ENCODE results near the gene HIC2.
"Not testable (repeated sequence)": the region's sequence is repeated elsewhere in the genome, so short reads cannot be mapped to it uniquely, and the experiment has no call there.

Gene HIC2, protein sequence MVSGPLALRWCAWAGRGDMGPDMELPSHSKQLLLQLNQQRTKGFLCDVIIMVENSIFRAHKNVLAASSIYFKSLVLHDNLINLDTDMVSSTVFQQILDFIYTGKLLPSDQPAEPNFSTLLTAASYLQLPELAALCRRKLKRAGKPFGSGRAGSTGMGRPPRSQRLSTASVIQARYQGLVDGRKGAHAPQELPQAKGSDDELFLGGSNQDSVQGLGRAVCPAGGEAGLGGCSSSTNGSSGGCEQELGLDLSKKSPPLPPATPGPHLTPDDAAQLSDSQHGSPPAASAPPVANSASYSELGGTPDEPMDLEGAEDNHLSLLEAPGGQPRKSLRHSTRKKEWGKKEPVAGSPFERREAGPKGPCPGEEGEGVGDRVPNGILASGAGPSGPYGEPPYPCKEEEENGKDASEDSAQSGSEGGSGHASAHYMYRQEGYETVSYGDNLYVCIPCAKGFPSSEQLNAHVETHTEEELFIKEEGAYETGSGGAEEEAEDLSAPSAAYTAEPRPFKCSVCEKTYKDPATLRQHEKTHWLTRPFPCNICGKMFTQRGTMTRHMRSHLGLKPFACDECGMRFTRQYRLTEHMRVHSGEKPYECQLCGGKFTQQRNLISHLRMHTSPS

DNA sequence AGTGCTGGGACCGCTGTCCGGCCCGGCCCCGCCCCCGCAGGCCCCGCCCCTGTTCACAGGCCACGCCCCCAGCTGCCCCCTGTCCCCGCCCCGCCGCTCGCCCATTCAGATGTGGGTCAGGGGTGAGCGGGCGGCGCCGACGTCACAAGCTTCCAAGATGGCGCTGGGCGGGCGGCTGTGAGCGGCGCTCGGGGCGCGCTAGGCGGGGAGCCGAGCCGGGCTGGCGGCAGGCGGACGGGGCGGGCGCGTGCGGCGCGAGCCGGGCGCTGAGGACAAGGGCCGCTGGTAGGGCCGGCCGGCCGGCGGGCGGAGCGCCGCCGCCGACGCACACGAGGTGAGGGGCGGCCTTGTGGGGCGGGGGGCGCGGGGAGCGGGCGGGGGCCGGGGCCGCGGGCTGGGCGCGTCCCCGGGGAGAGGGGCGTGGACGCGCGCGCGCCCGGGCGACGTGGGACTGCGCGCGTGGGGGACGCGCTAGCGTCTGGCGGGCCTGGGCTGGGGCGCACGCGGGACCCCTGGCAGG, at the start of gene HIC2:
Gene HIC2 (plus strand): TSS at position 145 of the 520 bp plus-strand sequence. CDS start 25,461 bp downstream, outside the sequence.
- DNase-seq, result not testable (repeated sequence)

- DNase-seq, result not testable (repeated sequence)
These were observed 48.4 kb upstream of the HIC2 start for GRCh38 chr22:21368603-21369310.

DNA sequence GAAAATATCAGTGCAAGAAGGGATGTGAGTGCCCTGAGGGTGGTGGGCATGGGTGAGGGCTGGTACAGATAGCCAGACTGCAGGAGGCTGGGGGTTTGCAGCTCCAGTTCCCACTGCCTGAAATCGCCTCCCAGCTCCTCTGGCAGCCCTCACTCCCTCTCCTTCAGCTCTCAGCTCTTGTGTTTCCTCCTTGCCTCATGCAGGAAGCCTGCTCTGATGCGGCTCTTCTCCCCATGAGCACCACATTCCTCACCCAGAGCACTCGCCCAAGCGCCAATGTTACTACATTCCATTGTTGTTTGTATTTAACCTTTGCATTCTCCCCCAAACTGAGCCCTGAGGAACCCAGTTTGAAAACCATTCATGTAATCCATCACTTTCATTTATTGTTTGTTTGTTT, 41.3 kb upstream of the HIC2 start:
- DNase-seq, result not testable (repeated sequence)

DNA sequence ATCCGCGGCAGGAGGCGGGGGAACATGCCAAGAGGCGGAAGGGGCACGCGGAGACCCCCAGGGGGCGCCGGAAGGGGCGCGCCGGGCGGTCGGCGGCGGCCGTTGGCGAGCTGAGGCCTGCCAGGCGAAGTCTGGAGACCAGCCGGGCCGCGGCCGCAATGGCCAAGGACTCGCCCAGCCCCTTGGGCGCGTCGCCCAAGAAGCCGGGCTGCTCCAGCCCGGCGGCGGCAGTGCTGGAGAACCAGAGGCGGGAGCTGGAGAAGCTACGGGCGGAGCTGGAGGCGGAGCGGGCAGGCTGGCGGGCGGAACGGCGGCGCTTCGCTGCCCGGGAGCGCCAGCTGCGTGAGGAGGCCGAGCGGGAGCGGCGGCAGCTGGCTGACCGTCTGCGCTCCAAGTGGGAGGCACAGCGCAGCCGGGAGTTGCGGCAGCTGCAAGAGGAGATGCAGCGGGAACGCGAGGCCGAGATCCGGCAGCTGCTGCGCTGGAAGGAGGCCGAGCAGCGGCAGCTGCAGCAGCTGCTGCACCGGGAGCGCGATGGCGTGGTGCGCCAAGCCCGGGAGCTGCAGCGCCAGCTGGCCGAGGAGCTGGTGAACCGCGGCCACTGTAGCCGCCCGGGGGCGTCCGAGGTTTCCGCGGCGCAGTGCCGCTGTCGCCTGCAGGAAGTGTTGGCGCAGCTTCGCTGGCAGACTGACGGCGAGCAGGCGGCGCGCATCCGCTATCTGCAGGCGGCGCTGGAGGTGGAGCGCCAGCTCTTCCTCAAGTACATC, 33.3 kb upstream of the HIC2 start, which contains the start of gene RIMBP3B:
Gene RIMBP3B (plus strand): TSS at position 51 of the 767 bp plus-strand sequence. CDS start 108 bp downstream, at position 159.
- not testable (repeated sequence) for DNase-seq

DNA sequence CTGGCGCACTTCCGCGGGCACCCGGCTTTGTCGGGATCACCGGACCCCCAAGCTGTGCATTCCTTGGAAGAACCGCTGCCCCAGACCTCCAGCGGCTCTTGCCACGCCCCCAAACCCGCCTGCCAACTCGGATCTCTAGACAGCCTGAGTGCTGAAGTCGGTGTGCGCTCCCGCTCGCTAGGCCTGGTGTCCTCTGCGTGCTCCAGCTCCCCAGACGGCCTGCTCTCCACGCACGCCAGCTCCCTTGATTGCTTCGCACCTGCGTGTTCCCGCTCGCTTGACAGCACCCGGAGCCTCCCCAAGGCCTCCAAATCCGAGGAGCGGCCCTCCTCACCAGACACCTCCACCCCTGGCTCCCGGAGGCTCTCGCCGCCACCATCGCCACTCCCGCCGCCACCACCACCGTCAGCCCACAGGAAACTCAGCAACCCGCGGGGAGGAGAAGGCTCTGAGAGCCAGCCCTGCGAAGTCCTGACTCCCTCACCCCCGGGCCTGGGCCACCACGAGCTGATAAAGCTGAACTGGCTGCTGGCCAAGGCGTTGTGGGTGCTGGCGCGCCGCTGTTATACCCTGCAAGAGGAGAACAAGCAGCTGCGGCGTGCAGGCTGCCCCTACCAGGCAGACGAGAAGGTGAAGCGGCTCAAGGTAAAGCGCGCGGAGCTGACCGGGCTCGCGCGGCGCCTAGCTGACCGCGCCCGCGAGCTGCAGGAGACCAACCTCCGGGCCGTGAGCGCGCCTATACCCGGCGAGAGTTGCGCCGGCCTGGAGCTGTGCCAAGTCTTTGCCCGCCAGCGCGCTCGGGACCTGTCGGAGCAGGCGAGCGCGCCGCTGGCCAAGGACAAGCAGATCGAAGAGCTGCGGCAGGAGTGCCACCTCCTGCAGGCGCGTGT, 32.5 kb upstream of the HIC2 start:
- not testable (repeated sequence) for DNase-seq

DNA sequence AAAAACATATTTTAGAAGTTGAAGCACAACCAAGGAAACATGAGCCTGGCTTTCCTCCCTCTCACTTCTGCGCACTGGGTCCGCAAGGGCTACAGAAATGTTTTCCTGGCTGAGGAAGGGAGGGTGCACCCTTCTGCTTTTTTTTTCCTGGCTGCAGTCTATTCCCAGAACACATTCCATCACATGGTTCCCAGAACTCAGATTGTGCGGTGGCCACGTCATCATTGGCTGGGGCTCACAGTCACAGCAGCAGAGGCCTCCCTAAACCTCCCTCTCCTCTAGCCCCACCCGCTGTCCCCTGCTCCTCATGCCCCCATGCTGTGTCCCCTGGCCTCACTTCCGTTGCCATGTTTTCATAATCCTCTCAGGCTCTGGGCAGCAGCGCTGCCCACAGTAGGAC, 27.7 kb upstream of the HIC2 start:
- DNase-seq, result not testable (repeated sequence)

DNA sequence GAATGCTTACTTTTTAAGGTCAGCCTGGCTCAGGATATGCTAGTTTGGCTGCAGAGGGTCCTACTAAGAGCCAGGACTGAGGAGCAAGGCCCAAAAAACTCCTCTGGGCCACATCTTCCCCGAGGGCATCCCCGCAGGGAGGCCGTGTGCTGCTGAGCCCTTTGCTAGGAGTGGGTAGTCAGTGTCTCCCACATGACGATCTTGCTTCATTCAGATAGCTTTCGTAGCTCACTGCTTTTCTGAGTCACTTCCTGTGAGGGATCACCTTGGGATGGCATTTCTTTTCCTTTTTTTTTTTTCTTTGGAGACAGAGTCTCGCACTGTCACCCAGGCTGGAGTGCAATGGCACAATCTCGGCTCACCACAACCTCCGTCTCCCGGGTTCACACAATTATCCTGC, 27.2 kb upstream of the HIC2 start:
- not testable (repeated sequence) for DNase-seq

DNA sequence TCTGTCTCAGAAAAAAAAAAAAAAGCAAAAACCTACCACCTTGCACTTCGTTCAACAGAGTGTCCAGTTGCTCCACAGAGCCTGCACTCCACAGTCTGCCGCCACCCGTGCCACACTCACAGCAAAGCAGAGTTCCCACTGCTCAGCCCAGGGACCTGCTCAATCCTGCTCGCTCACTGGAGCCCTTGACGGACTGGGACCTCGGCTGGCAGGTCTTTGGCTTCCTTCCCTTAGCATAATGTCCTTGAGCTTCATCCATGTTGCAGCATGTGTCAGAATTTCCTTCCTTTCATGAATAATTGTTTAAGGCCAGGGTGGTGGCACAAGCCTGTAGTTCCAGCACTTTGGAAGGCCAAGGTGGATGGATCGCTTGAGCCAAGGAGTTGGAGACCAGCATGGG, 22.6 kb upstream of the HIC2 start:
- not testable (repeated sequence) for DNase-seq

DNA sequence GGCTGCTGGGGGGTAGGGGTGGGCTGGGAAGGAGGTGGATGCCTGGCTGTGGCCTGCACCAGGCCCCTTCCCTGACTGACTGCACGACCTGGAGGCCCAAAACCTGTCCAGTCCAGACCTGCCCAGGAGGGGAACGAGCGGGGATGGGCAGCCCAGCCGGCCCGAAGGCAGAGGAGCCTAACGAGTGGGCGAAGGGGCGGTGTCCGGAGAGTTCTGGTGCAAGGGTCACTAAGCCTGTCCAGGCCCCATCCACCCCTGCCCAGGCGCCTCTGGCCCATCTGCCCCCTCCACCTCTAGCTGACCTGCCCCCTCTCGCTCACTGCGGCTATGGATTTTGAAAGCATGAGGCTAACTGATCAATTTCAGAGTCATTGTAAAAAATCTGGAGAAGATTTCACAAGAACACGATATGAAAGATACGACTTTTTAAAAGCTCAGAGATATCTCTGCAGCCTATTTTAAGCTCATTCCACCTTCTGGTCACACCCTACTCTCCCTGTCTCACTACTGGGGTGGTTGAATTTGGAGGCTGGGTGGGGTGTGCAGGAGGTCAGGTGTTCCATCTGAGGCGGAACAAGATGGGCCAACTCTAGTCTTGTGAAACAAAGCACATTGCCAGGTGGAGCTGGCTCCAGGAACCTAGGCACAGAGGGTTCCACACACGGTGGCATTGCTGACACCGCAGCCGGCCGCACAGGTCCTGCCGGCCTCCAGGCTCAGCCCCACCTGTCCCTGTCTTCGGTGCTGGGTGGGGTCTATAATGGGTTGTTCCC, 15.8 kb upstream of the HIC2 start:
- DNase-seq, result not testable (repeated sequence)

DNA sequence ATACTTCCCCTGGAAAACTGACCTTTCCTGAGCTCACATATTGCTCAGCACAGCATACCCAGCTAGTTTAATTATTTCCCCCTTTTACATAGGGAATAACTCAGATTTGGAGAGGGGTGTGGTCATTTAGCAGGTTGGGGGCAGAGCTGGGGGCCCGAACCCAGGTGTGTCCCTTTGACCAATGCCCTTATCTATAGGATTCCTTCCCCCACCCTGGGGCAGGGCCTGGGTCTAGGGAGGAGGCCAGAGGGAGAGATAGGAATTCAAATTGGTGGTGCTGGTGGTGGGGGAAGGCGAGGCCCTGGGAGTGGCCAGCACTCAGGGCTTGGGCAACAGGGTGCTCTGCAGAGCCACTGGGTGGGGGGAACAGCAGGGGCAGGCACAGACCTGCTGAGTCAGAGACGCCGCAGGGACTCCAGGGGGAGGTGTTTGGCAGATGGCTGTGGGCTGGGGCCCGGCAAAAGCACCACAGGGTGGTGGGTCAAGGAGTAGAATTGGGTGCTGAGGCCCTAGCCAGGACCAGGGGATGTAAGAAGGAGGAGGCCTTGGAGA, 14.3 kb upstream of the HIC2 start:
- not testable (repeated sequence) for DNase-seq

DNA sequence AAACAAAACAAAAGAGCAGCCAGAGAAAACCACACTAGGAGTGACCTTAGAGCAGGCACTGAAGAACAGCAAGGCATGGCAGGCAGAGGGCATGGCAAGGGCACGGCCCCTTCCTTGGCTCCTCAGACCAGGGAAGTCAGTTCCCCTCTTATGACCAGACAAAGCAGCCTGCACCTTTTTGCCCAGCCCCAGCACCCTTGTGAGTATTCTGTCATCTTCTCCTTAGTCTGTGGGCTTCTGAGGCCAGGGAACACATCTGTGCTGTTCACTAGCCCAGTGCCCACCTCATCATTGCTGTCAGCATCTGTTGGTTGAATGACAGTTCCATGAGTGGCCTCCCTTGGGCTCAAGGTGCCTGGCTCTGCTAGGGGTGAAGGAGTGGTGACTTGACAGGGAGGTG, 10.0 kb upstream of the HIC2 start:
- DNase-seq, result not testable (repeated sequence)

DNA sequence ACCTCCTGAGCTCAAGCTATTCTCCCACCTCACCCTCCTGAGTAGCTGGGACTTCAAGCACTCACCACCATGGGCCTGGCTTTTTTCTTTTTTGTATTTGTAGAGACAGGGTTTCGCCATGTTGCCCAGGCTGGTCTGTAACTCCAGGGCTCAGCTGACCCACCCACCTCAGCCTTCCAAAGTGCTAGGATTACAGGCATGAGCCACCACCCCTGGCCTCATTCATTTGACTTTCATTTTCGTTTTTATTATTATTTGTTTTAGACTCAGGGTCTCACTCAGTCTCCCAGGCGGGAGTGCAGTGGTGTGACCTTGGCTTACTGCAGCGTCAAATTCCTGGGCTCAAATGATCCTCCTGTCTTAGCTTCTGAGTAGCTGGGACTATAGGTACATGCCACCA, 9.4 kb upstream of the HIC2 start:
- not testable (repeated sequence) for DNase-seq

DNA sequence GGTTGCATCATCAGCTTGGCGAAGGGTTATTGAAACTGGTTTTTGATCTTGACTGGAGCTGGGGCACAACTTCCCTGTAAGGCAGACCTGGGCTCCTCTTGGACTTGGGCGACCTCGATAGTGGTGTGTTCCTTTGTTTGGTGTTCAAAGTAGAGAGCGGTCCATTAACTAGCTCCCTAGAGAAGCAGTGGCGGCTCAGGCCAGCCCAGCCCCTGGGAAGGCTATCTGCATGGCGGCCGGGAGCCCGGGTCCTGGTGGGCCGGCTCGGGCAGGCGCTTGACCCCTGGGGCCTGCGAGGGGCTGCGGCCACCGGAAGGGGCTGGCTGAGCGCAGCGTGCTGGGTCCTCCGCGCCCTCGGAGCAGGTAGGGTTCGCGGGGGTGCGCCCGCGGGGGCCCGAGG, 796 bp upstream of the HIC2 start:
- DNase-seq, result not testable (repeated sequence)

DNA sequence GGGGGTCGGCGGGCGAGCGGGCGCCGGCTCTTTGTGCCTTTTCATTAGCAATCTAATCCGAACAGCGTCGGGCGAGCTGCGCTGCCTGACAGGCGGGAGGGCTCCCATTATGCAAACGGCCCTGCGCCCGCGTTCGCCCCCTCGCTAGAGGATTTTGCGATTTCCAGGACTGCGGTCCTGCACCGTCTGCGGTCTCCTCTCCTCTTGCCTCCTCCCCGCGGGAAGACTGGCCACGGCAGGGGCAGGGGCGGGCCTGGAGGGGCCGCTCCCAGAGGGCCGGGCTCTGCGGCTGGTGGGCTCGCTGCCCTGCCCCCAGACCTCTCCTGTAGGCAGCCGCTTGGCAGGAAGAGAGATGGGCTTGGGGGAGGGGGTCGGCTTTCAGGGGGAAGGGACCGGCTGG, 682 bp downstream of the HIC2 start:
- not testable (repeated sequence) for DNase-seq

GRCh38 chr22:21418974-21419638, 1.9 kb downstream of the HIC2 start:
- not testable (repeated sequence) for DNase-seq

DNA sequence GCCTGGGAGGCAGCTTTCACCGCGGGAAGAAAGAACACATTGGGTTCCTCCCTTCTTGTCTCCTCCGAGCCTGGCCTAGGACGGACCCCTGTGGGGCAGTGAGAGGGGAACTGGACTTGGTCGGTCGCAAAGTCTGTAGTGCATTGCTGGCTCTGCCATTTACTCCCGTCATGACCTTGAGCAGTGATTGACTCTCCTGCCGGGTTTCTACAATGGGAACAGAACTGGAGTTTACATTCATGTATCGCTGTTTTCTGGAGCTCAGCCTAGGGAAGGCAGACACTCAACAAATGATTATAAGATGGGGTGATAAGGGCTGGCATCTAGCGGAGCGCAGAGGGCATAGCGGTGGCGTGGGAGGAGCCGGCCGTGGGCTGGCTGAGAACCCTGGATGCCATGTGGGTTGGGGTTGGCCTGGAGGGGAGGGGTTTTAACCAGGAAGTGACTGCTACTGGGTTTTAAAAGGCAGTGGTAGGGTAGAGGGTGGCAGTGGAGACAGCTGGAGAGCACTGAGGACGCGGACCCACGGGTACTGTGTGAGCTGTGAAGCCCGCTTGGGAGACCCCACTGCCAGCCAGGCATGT, 3.1 kb downstream of the HIC2 start:
- not testable (repeated sequence) for DNase-seq

GRCh38 chr22:21424084-21424709, 7.0 kb downstream of the HIC2 start:
- DNase-seq, result not testable (repeated sequence)

DNA sequence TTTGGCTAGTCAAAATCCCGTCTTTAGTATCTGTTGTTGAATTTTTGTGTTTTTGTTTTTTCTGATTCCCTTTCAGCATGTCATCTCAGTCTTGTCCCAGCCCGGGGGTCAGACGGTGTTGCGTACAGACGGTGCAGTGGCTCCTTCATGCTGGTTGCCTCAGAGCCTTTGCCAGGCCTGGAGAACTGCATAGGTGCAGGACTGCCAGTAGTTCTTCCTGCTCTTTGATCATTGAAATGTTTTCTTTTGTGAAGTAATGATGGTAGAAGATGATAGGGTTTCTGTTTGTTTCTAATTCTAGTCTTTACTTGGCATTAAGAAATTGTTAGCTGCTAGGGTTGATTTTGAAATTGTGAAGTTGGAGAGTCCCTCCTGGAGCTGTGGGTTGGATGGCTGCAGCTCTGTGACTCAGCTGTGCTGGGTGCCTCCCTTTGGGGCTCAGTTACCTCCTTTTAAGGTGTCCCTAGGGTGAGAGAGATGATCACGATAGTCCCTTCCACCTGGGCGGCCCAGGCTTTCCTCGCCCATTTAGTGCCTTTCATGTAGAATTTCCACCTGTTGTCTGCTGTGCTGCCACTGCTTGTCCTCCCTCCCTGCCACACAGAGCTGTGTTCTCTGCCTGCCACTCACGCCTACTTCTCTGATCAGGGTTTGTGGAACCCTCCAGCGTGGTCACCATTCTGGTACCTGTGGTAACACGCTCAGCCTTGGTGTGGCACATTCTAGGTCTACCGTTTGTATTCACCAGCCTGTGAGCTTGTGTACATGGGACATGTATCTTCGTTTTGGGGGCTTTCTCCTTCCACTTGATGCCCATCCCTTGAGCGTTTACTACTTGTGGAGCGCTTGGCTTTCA, 17.4 kb downstream of the HIC2 start:
- DNase-seq, result not testable (repeated sequence)
